HUES6 (cell line): Measurements from ENCODE around the gene INPP4B.

Source experiments
- H3K27ac ChIP-seq: 2 replicates; pipeline ENCODE4 v1.7.0; 2013; ENCODE audit warnings: low read depth, mild to moderate bottlenecking, low read length, inconsistent platforms
- H3K27me3 ChIP-seq: 2 replicates; pipeline ENCODE4 v1.6.1; 2013; ENCODE audit warnings: low read length; ENCODE audit not compliant: control insufficient read depth, insufficient read depth
- H3K36me3 ChIP-seq: 2 replicates; pipeline ENCODE4 v1.6.1; 2013; ENCODE audit warnings: low read length; ENCODE audit not compliant: control insufficient read depth, insufficient read depth
- H3K4me1 ChIP-seq: 2 replicates; pipeline ENCODE4 v1.6.1; 2013; ENCODE audit warnings: low read length; ENCODE audit not compliant: control insufficient read depth, insufficient read depth
- H3K4me3 ChIP-seq: 2 replicates; pipeline ENCODE4 v1.5.1; 2013; ENCODE audit warnings: low read depth, low read length
- H3K9ac ChIP-seq: one replicate; pipeline ENCODE4 v1.6.1; 2013; ENCODE audit warnings: mild to moderate bottlenecking, low read length
- H3K9me3 ChIP-seq: 2 replicates; pipeline ENCODE4 v1.6.1; 2013; ENCODE audit warnings: low read depth, low read length; ENCODE audit not compliant: control insufficient read depth, insufficient read depth

The INPP4B gene

DNA sequence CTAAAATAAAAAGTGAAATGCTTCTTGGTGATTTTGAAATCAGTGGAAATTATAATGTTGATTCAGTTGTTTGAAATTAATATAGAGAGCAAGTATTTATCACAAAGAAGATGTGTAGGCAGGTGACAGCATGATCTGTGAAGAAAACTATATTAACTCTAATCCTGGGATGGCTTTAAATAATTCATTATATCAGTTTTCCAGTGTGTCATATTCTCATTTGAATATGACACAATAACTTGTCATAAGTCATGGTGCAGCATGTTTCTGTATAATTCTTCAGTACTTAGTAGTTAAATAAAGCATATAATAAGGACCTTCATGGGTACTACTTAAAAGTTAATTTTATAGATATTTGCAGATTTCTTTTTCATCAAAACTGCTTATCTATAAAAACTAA lies 573.6 kb downstream of the INPP4B start:
- H3K4me3 ChIP-seq, result no peak overlapping the region
- no peaks in the 10 kb centered on the region for H3K9me3 ChIP-seq
- H3K27me3 ChIP-seq, result no peaks in the 10 kb centered on the region
- H3K9ac ChIP-seq, result no peak overlapping the region
- H3K4me1 ChIP-seq, result peaks cover 6% of the 10 kb centered on the region
- H3K36me3 ChIP-seq, result no peaks in the 10 kb centered on the region
- H3K27ac ChIP-seq, result no peak overlapping the region

DNA sequence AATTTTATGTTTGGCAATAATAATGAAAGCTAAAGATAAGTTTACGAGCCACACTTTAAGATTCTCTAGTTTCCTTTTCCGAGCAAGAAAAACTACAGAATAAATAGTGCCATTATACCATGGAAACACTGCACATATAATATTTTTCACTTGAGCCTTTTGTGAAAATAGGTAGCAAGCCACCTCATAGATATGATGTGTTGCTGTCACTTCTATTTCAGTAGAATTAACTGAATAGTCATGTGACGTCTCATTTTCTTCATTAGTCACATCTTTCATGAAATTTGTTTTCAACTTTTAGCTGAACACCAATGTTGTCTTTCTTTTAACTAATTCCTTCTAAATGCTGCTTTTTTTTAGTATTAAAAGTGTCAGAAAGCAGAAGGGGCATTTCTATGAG lies 574.3 kb downstream of the INPP4B start:
- H3K4me3 ChIP-seq, result no peak overlapping the region
- no peak overlapping the region for H3K27ac ChIP-seq
- no peaks in the 10 kb centered on the region for H3K9me3 ChIP-seq

GRCh38 chr4:142267101-142267500 lies 579.0 kb downstream of the INPP4B start:
- H3K9me3 ChIP-seq, result no peaks in the 10 kb centered on the region
- no peaks in the 10 kb centered on the region for H3K36me3 ChIP-seq
- no peak overlapping the region for H3K4me3 ChIP-seq
- H3K27me3 ChIP-seq, result no peaks in the 10 kb centered on the region
- H3K9ac ChIP-seq, result no peak overlapping the region
- H3K27ac ChIP-seq, result no peak overlapping the region
- H3K4me1 ChIP-seq, result peaks cover 6% of the 10 kb centered on the region

More for the DNA sequence above, 574.3 kb downstream of the INPP4B start:
- Histone ChIP-seq H3K27me3 (no peaks in the 10 kb centered on the region), H3K9ac (no peak overlapping the region), H3K4me1 (peaks cover 6% of the 10 kb centered on the region), H3K36me3 (no peaks in the 10 kb centered on the region)

DNA sequence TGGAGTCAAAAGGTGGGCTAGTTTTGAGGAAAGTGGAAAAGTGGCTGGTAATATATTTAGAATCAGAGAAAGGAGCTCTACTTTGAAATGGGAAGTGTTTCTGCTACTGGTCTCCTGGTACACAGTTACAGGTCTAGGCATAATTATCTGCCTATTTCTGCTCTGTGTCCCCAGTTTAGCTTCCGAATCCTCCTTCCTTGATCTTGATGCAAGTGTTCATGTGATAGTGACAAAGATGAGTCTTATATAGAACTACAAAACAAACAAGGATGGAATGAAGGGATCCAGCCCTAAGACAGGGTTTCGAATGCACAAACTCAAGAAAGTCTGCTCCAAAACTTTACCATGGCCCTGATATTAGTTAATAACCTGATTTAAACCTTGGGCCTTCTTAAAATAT lies 580.2 kb downstream of the INPP4B start:
- no peaks in the 10 kb centered on the region for H3K9me3 ChIP-seq
- no peaks in the 10 kb centered on the region for H3K36me3 ChIP-seq
- H3K9ac ChIP-seq, result no peak overlapping the region
- H3K4me3 ChIP-seq, result no peak overlapping the region
- peaks cover 6% of the 10 kb centered on the region for H3K4me1 ChIP-seq
- no peaks in the 10 kb centered on the region for H3K27me3 ChIP-seq
- H3K27ac ChIP-seq, result no peak overlapping the region

- Histone ChIP-seq H3K9me3 (no peaks in the 10 kb centered on the region), H3K27me3 (no peaks in the 10 kb centered on the region), H3K9ac (no peak overlapping the region), H3K27ac (no peak overlapping the region), H3K36me3 (no peaks in the 10 kb centered on the region), H3K4me1 (peaks cover 6% of the 10 kb centered on the region), H3K4me3 (no peak overlapping the region)
These were observed 580.6 kb downstream of the INPP4B start for GRCh38 chr4:142265536-142265935.

- no peak overlapping the region for H3K9ac ChIP-seq
- H3K9me3 ChIP-seq, result no peaks in the 10 kb centered on the region
- H3K27ac ChIP-seq, result no peak overlapping the region
- H3K4me1 ChIP-seq, result peaks cover 6% of the 10 kb centered on the region
- no peak overlapping the region for H3K4me3 ChIP-seq
- no peaks in the 10 kb centered on the region for H3K36me3 ChIP-seq
- no peaks in the 10 kb centered on the region for H3K27me3 ChIP-seq
These were observed 581.1 kb downstream of the INPP4B start for GRCh38 chr4:142264961-142265360.

- H3K27ac ChIP-seq, result no peak overlapping the region
- H3K4me1 ChIP-seq, result no peaks in the 10 kb centered on the region
- no peak overlapping the region for H3K9ac ChIP-seq
These were observed 583.1 kb downstream of the INPP4B start for GRCh38 chr4:142262956-142263355.

GRCh38 chr4:142248946-142249345 lies 597.2 kb downstream of the INPP4B start:
- Histone ChIP-seq H3K27me3 (no peaks in the 10 kb centered on the region), H3K27ac (no peak overlapping the region), H3K9ac (no peak overlapping the region), H3K4me1 (no peaks in the 10 kb centered on the region), H3K36me3 (no peaks in the 10 kb centered on the region), H3K9me3 (peaks cover 6% of the 10 kb centered on the region; the same call in 1 of the 2 replicates), H3K4me3 (no peak overlapping the region)

More at GRCh38 chr4:142262956-142263355, 583.1 kb downstream of the INPP4B start:
- no peaks in the 10 kb centered on the region for H3K36me3 ChIP-seq
- no peaks in the 10 kb centered on the region for H3K27me3 ChIP-seq
- no peaks in the 10 kb centered on the region for H3K9me3 ChIP-seq
- no peak overlapping the region for H3K4me3 ChIP-seq

DNA sequence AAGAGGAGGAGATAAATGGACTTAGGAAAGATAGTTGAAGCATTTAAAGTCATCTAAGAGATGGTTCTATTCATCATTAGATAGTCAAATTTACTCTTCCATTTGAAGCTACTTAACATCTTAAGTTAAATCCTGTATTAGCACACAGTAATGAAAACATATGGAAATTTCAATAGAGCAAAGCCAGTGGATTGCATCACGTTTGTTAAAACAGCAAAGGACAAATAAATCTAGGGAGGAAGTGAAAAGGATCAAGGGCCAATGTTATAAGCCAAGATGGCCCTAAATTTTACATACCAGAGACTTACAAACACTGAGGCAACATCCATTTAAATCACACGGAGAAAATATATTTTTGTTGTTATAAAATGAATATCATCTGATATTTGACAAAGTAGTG lies 602.8 kb downstream of the INPP4B start:
- no peaks in the 10 kb centered on the region for H3K36me3 ChIP-seq
- no peaks in the 10 kb centered on the region for H3K9me3 ChIP-seq
- H3K4me3 ChIP-seq, result no peak overlapping the region
- no peaks in the 10 kb centered on the region for H3K27me3 ChIP-seq
- H3K4me1 ChIP-seq, result no peaks in the 10 kb centered on the region
- no peak overlapping the region for H3K27ac ChIP-seq
- no peak overlapping the region for H3K9ac ChIP-seq

DNA sequence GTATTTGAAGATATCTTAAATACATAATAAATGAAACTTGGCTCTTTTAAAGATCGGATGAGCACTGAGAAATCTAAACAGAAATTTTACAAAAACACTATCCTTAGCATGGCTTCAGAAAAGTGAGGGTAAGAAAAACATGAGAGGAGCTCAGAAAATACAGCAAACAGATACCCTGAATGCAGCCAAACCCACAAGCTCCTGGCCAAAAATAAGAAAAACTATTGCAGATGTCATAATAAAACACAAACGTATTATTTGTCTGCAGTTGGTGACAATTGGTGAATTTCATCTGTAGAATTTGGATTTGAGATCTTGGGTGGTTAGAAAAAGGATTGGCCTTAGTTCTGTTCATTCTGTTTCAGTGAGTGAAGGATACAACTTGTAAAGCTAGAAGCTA lies 603.9 kb downstream of the INPP4B start:
- H3K4me1 ChIP-seq, result no peaks in the 10 kb centered on the region
- H3K27ac ChIP-seq, result no peak overlapping the region
- no peaks in the 10 kb centered on the region for H3K36me3 ChIP-seq
- H3K9ac ChIP-seq, result no peak overlapping the region
- H3K9me3 ChIP-seq, result no peaks in the 10 kb centered on the region
- H3K27me3 ChIP-seq, result no peaks in the 10 kb centered on the region
- H3K4me3 ChIP-seq, result no peak overlapping the region

DNA sequence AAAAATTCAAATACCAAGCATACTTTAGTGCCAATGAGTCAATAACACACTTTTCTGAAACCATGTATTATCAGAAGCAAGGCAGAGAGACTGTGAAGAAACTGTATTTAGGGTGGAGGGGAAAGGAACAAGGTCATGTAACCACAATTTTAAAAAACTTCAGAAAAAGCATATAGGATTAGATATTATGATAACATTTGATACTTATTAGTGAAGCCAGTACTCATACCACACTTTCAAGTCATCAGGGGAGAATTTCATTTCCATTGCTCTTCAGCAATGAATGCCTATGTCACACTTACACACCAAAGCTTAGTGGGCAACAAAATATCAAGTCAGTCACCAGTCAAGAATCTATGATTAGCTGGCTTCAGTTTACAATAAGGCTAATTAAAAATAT lies 607.5 kb downstream of the INPP4B start:
- Histone ChIP-seq H3K36me3 (no peaks in the 10 kb centered on the region), H3K27me3 (no peaks in the 10 kb centered on the region), H3K9me3 (no peaks in the 10 kb centered on the region), H3K4me1 (no peaks in the 10 kb centered on the region), H3K27ac (no peak overlapping the region), H3K9ac (no peak overlapping the region), H3K4me3 (no peak overlapping the region)

DNA sequence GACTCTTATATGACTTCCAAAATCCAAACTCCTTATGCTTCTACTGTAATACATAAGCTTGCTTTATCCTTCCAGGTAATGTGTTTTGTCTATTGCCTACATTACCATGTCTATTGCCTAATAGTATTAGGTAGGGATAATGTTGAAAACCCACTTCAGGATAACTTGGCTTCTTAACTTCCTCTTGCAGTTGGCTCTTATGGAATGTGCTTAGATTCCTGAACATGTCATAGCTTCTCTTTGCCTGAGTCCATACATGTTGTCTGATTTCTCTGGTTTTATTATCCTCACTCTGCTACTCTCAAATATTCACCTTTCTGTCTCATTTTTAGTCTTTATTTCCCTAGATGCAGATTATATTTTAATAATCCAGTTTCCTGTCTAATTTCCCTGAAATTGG lies 609.8 kb downstream of the INPP4B start:
- Histone ChIP-seq H3K27ac (no peak overlapping the region), H3K4me3 (no peak overlapping the region), H3K9me3 (no peaks in the 10 kb centered on the region)

More for the DNA sequence above, 609.8 kb downstream of the INPP4B start:
- Histone ChIP-seq H3K4me1 (no peaks in the 10 kb centered on the region), H3K36me3 (no peaks in the 10 kb centered on the region), H3K9ac (no peak overlapping the region), H3K27me3 (no peaks in the 10 kb centered on the region)
